Activated T-helper 1 cell treated with anti-CD3 and anti-CD28 coated beads, Interleukin-2, amount 50 U/mL, for 16 hours (primary cell): Measurements from ENCODE around the gene ACSL6.

Experiments used
- DNase-seq, 2 donors: peaks; one replicate each; pipeline ENCODE4 v3.0.0-alpha.2; 2020; ENCODE audit warnings: low read depth in 1 of 2, low spot score in 1 of 2

ACSL6 gene

DNA sequence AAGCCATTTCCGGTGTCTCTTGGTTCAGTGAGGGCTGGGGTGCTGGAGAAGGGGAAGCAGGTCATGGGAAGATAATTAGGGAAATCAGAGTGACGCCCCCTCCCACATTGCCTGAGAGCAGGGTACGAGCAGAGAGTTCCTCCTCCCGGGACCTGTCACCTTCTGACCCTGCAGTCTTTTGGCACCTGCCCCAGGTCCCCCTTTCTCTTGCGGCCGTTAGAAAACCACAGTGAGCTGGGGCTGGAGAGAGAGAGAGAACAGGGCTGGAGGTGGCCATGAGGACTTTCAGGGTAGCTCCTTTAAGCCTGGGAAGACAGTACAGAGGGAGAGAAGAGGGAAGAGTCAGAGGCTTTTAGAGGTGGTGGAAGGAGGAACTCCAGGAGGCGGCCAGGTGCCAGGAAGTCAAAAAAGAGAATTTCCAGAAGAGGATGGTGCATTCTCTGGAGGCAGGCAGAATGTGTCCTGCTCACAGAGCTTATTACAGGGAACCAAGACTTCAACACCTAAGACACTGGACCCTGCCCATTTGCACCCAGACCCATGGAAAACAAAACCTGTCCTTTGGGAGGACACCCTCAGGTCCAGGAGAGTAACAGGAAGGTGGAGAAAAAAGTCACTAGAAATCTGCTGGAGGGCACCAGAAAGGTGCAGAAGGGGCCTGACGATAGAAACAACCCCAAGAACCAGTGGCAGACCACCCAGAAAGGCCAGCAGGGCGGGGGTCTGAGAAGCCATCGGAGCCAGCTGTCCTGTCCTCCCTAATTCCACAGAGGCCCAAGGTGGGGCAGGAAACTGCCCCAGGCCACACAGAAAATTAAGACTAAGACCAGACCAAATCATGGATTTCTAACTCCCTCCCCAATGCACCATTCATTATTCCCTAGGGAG, 6.5 kb upstream of the ACSL6 start:
- DNase-seq: no peak

DNA sequence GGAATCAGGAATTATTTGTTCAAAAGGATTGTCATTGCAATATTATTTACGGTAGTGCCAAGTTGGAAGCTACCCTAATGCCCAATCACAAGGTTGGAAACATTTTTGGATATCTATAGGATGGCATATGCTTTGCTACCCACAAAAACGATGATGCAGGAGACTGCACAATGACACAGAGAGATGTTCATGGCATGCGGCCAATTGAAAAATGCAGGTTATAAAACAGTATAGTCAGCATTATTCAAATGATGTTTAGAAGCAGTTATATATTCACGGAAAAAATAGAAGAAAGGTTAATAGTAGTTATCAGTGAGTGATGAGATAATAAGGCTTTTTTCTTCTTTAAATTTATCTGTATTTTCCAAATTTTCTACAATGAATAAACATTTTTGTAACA, 5.9 kb upstream of the ACSL6 start:
- no peak for DNase-seq

DNA sequence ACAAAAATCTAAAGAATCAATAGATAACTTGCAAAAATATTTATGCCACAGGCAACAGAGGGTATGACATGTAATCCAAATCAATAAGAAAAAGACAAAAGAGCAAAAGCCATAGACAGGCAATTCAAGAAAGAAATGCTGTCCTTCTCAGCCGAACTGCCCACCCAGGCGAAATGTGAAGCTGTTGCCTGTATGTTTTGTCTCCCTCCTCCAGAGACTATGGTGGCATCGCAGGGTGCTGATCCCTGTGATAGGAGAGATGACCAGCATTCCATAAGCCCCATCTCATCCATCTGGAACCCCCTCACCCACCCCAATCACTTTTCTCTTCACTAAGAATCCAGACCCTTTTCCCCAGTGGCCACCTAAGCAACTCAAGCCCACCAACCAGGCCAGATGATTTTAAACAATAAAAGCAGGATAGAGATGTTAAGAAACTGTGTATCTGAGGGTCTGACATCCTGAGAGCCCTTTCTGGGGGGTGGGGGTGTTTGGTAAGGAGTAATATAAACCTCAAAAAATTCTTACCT, 5.3 kb upstream of the ACSL6 start:
- DNase-seq: no peak

DNA sequence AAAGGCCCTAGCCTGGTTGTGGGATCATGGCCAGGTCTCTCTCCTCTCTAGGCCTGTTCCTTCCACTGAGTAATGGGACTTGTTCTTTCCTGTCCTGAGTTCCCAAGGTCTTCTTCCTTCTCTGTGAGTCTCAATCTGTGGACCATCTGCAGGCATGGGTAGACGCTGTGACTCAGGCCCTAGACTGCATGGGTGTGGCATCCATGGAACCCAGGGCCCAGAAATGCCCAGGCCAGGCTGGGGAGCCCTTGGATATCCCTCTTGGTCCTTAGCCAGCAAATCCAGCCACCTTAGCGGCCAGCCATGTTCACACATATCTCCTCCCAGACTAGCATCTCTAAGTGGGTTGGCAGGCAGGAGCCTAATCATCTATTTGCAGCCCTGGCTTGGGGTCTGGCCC, 2.3 kb upstream of the ACSL6 start:
- DNase-seq: no peak

- no peak for DNase-seq
Observed at GRCh38 chr5:132013006-132013689, 1.7 kb upstream of the ACSL6 start.

DNA sequence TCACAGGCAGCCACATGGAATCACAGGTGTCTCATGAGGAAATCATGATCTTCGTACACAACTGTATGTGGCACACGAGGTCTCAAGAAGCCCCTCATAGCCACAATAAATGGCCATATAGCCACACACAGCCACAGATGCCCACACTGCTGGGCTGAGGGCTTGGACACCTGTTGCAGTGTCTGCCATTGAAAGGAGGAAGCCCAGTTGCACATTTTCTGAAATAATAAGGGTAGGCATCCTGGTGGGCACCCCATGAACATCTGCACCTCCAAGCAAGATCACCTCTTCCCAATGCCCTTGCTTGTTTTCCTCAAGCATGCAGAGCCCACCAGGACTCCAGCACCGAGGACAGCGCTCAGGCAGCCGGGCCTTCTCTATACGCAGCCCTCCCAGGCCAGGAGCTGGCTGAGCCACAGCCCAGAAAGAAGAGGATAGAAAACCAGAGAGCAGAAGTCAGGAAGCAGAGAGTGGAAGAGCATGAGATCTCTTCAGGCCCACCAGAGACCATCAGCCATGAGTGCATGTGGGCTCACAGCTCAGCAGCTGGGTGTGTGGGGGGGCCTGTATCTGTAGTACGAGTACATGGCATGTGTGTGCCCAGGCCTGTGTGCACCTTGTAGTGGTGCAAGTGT, 1.0 kb upstream of the ACSL6 start:
- no peak for DNase-seq

DNA sequence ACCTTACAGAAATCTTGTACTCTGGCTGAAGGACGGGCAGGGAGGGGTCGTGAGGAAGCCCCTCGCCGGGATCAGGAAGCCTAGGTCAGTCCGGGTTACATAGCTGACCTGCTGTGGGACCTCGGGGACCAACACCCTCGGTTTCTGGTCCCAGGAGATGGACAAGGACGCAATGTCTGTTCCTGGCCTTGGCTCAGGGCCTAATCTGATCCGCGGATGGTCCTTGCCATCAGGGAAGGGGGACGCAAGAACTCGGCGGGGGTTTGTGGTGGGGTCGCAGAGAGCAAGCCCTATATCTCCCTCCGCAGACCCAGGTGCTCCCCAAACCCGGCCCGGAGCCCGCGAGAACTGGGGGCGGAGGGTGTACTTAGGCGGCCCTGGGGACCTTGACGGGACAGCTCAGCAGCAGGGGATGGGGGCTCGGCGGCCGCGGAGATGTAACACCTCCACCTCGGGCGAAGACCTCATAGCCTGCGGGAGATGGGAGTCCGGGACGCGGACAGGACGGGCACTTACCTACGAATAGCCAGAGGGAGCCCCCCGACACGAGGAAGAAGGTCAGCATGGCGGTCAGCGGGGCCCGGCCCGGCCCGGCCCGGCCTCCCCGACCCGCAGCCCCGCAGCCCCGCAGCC, 353 bp downstream of the ACSL6 start:
- DNase-seq: no peak

GRCh38 chr5:132010645-132010988, 841 bp downstream of the ACSL6 start:
- DNase-seq: no peak

DNA sequence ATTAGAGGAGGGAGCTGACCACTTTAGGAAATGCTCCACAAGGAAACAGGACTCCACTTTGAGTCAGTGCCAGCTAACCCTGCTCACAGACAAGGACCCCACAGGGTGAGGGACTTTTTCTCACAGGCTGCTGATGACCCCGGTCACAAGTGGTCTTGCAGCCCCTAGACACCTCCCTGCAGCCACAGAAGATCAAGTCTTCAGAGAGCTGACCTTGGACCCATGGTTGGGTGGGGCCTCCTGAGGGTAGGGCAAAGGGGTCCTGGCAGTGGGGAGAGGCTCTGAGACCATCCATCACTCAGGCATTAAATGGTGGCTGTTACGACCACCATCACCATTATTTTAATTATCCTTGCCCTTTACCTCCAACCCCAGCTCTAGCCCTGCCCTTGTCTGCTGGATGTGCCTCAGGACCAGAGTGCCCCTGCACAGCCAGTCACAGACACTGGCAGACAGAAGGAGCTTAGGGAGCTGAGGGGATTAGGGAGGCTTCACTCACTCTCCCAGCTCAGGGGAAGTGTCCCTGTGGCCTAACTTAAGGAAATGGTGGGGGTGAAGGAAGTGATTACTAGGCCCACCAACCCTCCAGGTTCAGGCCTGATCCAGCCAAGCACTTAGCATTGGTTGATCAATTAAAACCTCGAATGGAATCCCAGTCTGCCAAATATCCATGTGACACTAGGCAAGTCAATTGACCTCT, 1.6 kb downstream of the ACSL6 start:
- no peak for DNase-seq

- DNase-seq: no peak
Observed at GRCh38 chr5:132008961-132009680, 2.3 kb downstream of the ACSL6 start.

DNA sequence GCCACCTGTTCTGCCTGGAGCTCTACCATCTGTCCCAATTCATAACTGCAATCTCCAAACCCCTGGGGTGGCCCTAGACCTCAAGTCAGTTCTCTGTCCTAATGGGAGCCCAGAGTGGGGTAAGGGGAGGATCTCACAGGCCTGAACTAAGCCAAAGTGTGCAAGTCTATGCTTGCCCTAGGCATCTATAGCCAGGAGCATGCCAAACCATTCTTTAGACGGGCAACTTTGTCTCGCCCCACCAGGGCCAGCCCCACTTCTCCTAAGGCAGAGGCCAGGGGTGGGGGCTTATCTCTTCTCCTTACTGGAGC, 3.3 kb downstream of the ACSL6 start:
- no peak for DNase-seq

DNA sequence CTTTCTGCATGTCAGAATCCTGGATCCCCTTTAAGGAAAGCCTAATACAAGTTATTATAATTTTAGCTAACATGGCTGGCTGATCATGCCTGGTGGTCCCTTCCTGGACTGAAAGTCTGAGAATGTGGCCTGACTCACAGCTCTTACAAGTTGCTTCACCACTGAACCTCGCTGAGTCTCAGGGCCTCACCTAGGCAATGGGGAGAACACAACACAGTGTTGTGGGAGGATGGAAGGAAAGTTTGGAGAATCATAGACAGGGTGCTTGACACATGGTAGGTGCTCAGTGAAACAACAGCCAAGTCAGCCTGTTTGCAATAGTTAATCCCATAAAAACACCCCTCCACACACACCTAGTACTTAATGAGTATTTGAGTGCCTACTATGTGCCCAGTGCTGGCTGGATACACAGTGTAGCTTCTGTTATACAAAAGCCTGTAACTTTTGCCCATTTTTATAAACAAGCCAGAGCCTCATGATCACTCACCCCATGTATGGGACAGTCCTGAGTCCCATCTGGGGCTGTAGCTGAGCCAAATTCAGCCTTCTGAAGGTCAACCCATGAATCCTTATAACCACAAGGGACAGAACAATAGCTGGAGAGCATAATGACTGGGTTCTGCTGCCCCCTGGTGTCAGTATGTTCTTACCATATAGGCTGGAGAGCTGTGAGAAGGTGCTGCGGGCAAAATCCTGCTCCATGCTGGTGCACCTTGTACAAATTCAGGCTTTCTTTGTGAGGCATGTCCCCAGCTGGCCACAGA, 3.9 kb downstream of the ACSL6 start:
- DNase-seq: peak; percentile 48

DNA sequence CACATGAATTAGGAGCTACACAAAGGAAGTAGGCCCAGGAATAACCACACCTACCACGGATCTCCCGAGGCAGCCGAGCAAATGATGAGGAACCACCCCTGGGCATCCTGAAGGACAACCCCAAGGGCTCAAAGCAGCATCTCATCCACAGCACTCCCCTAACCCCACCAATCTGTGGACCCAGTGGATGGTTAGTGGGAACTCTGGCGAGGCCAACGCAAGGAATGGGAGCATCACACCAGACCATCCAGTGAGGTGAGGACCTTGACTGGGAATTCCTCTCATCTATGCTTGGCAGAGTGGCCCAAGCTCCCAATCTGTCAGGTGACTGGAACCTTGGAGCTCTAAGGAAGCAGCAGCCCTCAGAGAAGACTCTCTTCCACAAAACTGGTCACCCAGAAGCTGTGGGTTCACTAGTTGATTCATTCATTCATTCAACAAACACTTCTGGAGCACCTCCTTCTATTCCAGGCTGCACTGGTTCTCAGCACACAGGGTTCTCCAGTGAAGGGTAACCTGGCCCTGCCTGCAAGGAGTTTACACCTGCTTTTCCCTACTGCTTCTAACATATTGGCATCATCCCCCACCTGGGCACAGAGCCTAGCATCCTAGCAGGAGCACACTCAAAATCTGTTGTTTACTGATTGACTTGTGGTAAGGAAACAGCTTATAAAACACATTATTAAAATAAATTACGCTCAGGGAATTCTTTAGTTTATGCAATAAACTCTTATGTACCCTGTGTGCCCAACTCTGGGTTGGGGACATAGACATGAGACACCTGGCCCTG, 4.9 kb downstream of the ACSL6 start:
- no peak for DNase-seq

DNA sequence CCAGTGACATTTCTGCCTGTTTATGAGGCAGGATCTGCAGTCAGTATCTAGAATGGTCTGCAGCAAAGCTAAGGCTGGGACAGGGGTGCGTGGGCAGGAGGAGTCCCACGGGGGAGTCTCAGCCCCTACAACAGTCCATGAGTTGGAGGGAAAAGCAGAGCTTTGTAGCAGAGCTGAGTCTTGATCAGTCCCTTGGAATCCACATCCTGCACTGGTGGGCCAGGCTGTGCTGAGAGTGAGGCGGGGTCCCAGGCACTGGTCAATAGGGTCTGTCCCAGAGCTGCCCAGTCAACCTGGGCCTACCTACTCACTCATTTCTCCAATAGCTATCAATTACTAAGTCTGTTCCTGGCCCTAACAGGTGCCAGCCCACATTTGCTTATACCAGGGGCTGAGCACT, 5.9 kb downstream of the ACSL6 start:
- no peak for DNase-seq

DNA sequence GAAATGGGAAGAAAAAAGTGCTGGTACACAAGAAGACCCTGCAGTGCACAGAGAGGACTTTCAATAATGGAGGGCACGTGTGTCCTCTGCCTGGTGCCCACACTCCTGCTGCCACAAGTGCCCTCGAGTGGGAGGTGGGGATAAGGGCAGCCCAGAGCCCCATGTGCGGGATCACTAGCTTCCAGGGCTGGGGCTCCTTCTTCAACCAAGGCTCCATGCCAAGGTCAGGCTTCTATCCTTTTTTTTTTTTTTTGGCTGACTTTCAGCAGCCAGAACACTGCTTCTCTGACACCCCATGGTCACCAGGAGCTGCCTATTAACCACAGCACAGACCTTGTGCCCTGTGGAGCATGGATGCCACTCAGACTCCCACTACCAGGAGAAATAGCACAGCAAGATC, 7.5 kb downstream of the ACSL6 start:
- no peak for DNase-seq

- no peak for DNase-seq
Observed at GRCh38 chr5:132003170-132003744, 8.2 kb downstream of the ACSL6 start.

GRCh38 chr5:132002757-132003156, 8.7 kb downstream of the ACSL6 start:
- no peak for DNase-seq
